ENCODE data around the gene NUDT9.
A peak's percentile ranks its signal among the peaks of the same experiment; 100 is the strongest.
"Not testable (repeated sequence)": the region's sequence is repeated elsewhere in the genome, so short reads cannot be mapped to it uniquely, and the experiment has no call there.

The NUDT9 gene, protein sequence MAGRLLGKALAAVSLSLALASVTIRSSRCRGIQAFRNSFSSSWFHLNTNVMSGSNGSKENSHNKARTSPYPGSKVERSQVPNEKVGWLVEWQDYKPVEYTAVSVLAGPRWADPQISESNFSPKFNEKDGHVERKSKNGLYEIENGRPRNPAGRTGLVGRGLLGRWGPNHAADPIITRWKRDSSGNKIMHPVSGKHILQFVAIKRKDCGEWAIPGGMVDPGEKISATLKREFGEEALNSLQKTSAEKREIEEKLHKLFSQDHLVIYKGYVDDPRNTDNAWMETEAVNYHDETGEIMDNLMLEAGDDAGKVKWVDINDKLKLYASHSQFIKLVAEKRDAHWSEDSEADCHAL
- total RNA-seq = 10.3 reads per million, percentile 32 among the genes with 10 or more reads in this experiment

DNA sequence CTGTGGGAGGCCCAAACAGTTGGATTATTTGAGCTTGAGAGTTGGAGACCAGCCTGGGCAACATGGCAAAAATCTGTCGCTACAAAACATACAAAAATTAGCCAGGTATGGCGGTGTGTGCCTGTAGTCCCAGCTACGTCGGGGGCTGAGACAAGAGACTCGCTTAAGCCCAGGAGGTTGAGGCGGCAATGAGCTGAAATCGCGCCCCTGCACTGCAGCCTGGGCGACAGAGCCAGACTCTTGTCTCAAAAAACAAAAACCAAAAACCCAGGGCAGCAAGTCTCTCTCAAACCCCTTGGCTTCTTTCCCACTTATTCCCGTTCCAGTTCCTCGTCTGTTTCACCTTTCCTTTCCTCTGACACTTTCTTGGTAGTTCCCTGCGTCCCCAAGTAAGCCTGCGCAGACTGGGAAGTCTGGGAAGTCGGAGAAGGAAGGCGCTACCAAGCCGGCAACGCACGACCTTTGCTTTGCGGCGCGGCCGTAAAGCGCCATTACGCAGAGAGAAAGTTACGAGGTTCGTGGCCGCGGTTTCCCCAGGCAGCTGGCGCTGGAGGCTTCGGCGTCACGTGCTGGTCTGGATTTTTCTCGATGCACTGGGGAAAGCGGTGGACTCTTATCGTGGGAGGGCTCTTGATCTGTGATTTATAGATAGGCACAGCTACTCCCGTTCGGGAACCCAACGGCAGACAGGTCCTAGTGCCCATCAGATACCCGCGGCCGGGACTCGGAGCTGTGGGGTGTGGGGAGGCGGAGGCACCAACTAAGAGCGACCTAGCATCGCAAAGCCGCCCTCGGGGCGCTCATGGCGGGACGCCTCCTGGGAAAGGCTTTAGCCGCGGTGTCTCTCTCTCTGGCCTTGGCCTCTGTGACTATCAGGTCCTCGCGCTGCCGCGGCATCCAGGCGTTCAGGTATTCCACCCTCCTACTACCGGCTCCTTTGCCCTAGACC is at the start of gene NUDT9:
Gene NUDT9, plus strand, starts transcription at position 470 of the 949 bp plus-strand sequence. Its CDS starts 333 bp downstream, at position 803.
- peak; percentile 89 for DNase-seq

GRCh38 chr4:87375719-87376291 is 46.6 kb upstream of the NUDT9 start:
- DNase-seq = no peak

- no peak for DNase-seq
Measured at GRCh38 chr4:87377816-87378215, 44.6 kb upstream of the NUDT9 start.

DNA sequence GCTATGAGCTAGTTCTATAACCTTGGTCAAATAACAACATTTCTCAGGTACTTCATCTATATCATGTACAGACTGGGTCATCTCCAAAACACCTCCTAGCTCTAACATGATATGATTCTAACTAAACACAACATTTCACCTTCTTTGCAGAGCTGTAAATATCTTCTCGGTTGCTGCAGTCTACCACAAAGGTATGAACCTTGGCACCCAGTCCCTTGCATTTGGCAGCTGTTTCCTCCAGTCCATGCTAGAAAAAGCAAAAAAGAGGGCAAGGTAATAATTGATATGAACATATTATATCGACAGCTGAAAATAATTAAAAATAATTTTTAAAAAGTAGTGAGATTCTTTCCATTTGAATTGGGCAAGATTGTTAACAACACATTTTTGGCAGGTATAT is 40.3 kb upstream of the NUDT9 start:
- no peak for DNase-seq

- DNase-seq = no peak
Measured at GRCh38 chr4:87382931-87383330, 39.4 kb upstream of the NUDT9 start.

- DNase-seq = not testable (repeated sequence)
Measured at GRCh38 chr4:87384466-87385132, 37.8 kb upstream of the NUDT9 start.

GRCh38 chr4:87387237-87387636 is 35.1 kb upstream of the NUDT9 start:
- DNase-seq = no peak

DNA sequence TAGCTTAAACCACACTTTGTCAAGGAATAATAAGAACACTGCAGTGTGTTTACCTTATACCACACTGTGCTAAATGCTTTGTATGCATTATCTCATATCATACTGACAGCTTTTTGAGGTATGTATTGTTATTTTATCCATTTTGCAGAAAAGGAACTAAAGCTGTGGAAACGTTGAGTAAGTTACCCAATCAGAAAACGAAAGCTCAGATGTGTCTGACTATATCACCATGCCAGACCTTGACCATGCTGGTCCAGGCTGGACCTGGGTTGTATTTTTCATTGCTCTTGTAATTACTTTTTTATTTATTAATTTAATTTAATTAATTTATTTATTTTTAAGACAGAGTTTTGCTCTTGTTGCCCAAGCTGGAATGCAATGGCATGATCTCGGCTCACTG is 33.5 kb upstream of the NUDT9 start:
- DNase-seq = no peak

- not testable (repeated sequence) for DNase-seq
Measured at GRCh38 chr4:87390055-87390454, 32.3 kb upstream of the NUDT9 start.

GRCh38 chr4:87390551-87390890 is 31.9 kb upstream of the NUDT9 start:
- no peak for DNase-seq

- DNase-seq = peak; percentile 75
Measured at GRCh38 chr4:87390891-87391575, 31.3 kb upstream of the NUDT9 start, which contains the start of gene HSD17B11. Gene HSD17B11 (minus strand): TSS chr4:87391188. CDS start chr4:87391070, 118 bp downstream.

- no peak for DNase-seq
Measured at GRCh38 chr4:87391576-87392054, 30.8 kb upstream of the NUDT9 start.

DNA sequence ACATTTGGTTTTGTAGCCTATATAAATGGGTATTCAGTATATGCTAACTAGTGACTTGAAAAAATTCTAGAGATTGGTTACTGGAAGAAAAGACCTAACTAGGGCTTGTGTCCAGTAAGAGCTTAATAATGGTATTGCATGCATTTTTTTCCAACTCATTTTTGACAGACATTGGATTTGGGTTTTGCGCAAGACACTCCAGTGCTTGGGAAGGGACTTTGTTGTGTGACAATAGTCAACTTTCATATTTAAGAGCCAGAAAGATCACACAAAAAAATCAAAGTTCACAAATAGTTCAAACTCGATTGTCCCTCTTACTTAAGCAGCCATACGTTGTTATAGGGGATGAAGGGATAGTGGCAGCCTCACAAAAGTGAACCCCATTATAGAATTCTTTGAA is 30.2 kb upstream of the NUDT9 start:
- DNase-seq = no peak

- not testable (repeated sequence) for DNase-seq
Measured at GRCh38 chr4:87395073-87395472, 27.3 kb upstream of the NUDT9 start.

- not testable (repeated sequence) for DNase-seq
Measured at GRCh38 chr4:87395851-87396250, 26.5 kb upstream of the NUDT9 start.

DNA sequence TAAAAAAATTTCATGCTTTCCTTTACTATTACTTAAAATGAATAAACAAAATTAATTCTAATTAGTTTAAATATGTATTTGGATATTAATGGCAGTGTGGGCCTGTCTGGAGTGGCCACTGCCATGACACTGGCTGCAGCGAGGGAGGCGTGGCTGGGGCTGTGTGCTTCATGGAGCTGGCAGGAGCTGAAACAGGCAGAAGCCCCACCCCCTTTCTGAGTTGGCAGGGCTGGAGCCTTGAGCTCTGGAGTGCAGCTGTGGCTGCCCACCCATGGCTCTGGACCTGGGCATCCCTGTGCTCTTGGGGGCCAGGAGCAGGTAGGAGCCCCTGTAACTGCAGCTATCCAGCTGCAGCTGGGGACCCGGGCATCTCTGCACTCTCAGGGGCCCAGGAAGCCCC is 23.2 kb upstream of the NUDT9 start:
- DNase-seq = no peak

GRCh38 chr4:87399954-87400353 is 22.4 kb upstream of the NUDT9 start:
- no peak for DNase-seq

- not testable (repeated sequence) for DNase-seq
Measured at GRCh38 chr4:87403732-87404131, 18.6 kb upstream of the NUDT9 start.

GRCh38 chr4:87405211-87405820 is 17.1 kb upstream of the NUDT9 start:
- no peak for DNase-seq

DNA sequence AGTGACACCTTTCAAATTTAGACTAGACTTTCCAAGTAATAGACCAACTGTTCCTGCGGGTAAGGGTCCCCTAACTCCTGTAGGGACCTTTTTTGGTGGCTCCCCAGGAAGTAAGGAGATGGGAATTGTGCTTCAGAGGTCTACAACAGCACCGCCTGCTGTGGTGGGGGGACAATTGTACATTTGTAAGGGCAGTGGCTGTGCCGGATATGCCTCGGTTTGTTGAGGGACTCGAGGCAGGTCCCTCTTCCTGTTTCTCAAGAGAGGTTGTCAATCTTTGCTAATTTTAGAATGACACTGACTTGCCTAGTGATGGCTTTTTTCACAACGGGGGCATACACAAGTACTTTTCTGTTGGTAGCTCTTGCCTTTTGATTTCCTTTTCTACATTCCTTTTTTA is 15.9 kb upstream of the NUDT9 start:
- no peak for DNase-seq

- not testable (repeated sequence) for DNase-seq
Measured at GRCh38 chr4:87406902-87407301, 15.5 kb upstream of the NUDT9 start.

All from effector CD4-positive, alpha-beta T cell (primary cell).